HG02973 (cell line): ENCODE data around the gene GOLGB1.
"Not testable (repeated sequence)": the region's sequence is repeated elsewhere in the genome, so short reads cannot be mapped to it uniquely, and the experiment has no call there.

Experiments used
- ATAC-seq: cut with Tn5 transposase; IDR thresholded peaks from one replicate; pipeline ENCODE4 v1.9.1; 2021; ENCODE audit warnings: moderate library complexity; ENCODE audit not compliant: unreplicated experiment

The GOLGB1 gene

GRCh38 chr3:121748680-121749275, 763 bp downstream of the GOLGB1 start:
- no peak for ATAC-seq

DNA sequence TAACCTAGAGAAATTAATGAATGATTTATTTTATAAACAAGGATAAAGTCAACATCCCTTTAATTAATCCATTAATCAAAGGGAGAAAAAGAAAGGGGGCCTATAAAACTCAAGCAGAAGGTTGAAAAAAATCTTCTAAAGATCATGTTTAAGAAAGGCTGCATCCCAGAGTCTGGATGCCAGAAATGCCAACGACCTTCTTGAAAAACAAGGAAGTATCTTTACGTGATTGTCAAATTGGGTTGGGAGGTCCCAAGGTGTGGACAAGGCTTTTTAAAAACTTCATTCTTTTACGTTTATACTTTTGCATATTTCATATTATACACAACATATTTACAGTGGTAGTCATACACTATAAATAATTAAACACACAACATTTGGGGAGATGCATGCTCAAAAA, 1.6 kb downstream of the GOLGB1 start:
- no peak for ATAC-seq

- ATAC-seq: not testable (repeated sequence)
Observed at GRCh38 chr3:121743106-121743505, 6.4 kb downstream of the GOLGB1 start.

GRCh38 chr3:121740896-121741295, 8.6 kb downstream of the GOLGB1 start:
- no peak for ATAC-seq

DNA sequence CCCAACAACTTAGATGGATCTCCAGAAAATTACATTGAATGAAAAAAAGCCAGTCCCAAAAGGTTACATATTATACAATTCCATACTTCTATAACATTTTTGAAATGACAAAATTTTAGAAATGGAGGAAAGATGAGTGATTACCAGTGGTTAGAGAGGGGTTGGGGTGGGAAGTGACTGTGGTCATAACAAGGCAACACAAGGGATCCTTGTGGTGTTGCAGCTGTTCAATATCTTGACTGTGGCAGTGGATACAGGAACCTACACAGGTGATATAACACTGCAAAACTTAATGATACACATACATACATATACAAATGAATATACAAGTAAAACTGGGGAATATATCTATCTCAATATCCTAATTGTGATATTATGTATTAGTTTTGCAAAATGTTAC, 9.6 kb downstream of the GOLGB1 start:
- no peak for ATAC-seq

- no peak for ATAC-seq
Observed at GRCh38 chr3:121737644-121738043, 11.9 kb downstream of the GOLGB1 start.

GRCh38 chr3:121736112-121736511, 13.4 kb downstream of the GOLGB1 start:
- no peak for ATAC-seq

GRCh38 chr3:121735047-121735696, 14.4 kb downstream of the GOLGB1 start:
- ATAC-seq: peak; percentile 98

DNA sequence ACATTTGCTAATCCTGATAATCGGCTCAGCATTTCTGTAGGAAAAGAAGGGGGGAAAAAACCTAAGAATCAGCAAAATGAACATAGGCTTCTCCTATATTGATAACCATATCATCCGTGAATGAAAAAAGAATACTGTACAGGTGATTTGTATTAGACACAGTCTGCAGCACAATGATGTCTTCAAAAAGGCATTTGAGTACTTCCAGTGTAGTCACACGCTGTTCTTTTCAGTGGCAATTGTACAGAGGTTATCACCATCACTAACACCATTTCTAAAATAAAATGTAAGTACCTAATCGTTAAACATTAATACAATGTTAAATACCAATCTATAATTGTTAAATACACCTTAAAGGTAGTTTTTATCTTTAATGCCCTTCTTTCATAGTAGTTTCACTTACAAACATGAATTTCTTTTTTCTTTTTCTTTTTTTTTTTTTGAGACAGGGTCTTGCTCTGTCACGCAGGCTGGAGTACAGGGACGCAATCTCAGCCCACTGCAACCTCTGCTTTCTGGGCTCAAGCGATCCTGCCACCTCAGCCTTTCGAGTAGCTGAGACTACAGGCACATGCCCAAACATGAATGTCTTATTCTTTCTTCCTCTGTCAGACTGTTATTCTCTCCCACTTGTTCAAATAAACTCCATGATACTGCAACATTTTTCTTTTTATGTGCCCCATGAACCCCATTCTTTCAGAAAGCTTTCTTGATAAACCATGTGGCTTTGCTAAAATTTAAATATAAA, 18.4 kb downstream of the GOLGB1 start:
- no peak for ATAC-seq

DNA sequence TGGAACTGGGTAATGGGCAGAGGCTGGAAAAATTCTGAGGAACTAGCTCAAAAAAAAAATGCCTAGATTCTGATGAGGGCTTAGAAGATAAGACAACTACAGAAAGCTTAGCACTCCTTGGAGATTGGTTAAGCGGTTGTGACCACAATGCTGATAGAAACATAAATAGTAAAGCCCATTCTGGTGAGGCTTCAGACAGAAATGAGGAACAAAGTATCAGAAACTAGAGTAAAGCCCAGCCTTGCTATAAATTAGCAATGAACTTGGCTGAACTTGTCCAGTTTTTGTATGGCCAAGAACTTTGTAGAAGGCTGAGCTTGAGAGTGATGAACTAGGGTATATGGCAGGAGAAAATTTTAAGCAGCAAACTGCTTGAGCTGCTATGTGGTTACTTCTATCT, 25.4 kb downstream of the GOLGB1 start:
- peak; percentile 95 for ATAC-seq

GRCh38 chr3:121723485-121723884, 26.1 kb downstream of the GOLGB1 start:
- no peak for ATAC-seq

DNA sequence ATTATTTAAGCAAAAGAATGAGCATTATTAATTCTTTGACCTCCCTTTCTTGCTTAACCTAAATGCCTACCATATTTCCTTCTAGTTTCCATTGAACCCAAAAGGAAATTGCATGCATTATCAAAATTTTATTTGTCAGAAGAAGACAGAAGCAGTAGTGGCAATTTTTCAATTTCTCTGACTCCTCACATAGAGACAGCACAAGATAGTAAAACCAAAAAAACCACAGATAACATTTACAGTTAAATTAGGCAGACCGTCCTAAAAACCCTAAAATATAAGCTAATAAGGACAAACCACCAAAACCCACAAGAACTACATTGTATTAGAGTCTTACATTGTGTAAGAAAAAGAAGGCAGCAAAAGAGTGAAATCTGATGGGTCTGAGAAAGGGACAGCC, 27.1 kb downstream of the GOLGB1 start:
- no peak for ATAC-seq

DNA sequence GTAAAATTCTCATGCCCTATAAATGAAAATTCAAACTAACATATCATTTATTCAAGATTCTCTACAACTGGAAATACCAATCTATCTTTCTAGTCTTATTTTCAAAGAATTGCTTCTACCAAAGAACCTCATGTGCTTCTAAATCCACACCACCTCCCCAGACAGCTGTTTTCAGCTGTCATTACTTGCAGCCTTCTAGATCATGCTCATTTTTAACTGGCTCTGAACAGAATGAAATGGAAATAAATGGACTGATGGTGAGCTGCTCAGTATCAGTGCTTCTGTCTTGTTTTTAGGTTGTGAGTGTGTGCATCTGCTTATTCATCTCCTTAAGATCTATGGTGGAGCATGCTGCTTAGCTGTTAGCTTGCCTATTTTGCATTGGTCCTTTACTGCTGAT, 29.4 kb downstream of the GOLGB1 start:
- ATAC-seq: no peak

DNA sequence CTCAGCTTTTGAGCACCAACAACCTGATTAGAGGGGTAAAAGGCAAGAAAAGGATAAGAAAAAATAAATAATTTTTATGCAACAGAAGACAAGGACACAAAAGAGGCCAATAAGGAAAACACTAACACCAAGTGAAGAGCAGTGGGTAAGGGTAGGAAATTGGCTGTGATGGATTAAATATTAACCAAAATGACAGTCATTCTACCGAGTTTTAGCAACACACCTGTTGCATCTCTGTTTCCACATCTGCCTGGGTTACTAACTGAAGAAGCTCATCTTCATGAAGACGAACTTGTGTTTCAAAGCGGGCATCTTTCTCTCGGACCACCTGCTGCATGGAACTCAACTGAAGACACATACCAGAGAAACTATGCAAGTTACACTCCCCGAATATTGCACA, 30.1 kb downstream of the GOLGB1 start:
- no peak for ATAC-seq

GRCh38 chr3:121718205-121718846, 31.2 kb downstream of the GOLGB1 start:
- ATAC-seq: no peak

GRCh38 chr3:121710347-121710746, 39.2 kb downstream of the GOLGB1 start:
- no peak for ATAC-seq

- ATAC-seq: no peak
Observed at GRCh38 chr3:121707531-121708273, 41.8 kb downstream of the GOLGB1 start.

DNA sequence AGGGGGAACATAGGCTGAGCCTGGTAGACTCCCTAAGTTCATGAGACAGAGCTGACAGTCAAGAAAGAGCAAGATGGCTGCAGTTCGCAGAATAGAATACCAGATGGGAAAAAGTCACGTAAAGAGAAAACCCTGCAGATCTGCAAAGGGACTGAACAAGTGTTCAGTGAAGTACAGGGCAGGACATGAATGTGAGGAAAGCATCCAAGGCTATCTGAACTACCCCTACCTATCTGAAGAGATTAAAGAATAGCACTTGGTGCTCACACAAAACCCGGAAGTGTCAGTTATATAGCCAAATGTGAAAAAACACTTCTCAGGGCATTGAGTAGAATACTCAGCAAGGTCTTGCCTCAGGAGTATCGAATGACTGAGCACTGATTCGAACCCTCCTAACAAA, 44.0 kb downstream of the GOLGB1 start:
- ATAC-seq: no peak

GRCh38 chr3:121703973-121704372, 45.6 kb downstream of the GOLGB1 start:
- no peak for ATAC-seq

GRCh38 chr3:121698901-121699300, 50.6 kb downstream of the GOLGB1 start:
- no peak for ATAC-seq

GRCh38 chr3:121698476-121698875, 51.1 kb downstream of the GOLGB1 start:
- no peak for ATAC-seq
